Fibroblast of lung (primary cell): ENCODE measurements around the gene PDE11A.

Experiments used
- CTCF ChIP-seq, 2 donors: IDR thresholded peaks in 1 of 2; conservative IDR thresholded peaks in 1 of 2; 1 replicate in 1 of 2; 2 replicates in 1 of 2; pipeline ENCODE4 v1.5.1; 2011 to 2012; ENCODE audit warnings: low read length in 2 of 2, control low read depth in 1 of 2, inconsistent platforms in 1 of 2, low read depth in 1 of 2, mild to moderate bottlenecking in 1 of 2
- EZH2 ChIP-seq: IDR thresholded peaks from 2 replicates; pipeline ENCODE4 v1.5.1; 2012; ENCODE audit warnings: low read length, control low read depth, mild to moderate bottlenecking; ENCODE audit errors: missing control alignments

- TF ChIP-seq CTCF (conservative IDR thresholded peaks at IDR 0.05 in 1 of 2, IDR thresholded peaks at IDR 0.05 in 1 of 2; ENCODE audit: low read depth in 1 of 2, low read length in 2 of 2), result no peak
- TF ChIP-seq EZH2, result no peak
Observed at GRCh38 chr2:177660742-177661141, 411.8 kb downstream of the PDE11A start.
